Prostate gland (tissue), 2 donors: ENCODE measurements around the gene TMEM240. TPM values are rescaled to one million over a fixed set of nuclear protein-coding genes. Genes with fewer than 3 reads are reported as not detected.
"Not testable (repeated sequence)": the region's sequence is repeated elsewhere in the genome, so short reads cannot be mapped to it uniquely, and the experiment has no call there.

Experiments
- DNase-seq: peaks from one replicate; pipeline ENCODE4 v3.0.0-alpha.2; 2019; ENCODE audit warnings: low spot score
- H3K27ac ChIP-seq, 2 donors: fragments of 200-600 bp; sonication (generic); 2 replicates each; pipeline ENCODE4 v1.5.1; 2017 to 2019
- H3K27me3 ChIP-seq: fragments of 200-600 bp; sonication (generic); replicated peaks from 2 replicates; pipeline ENCODE4 v1.5.1; 2019; ENCODE audit not compliant: insufficient read depth
- H3K36me3 ChIP-seq, 2 donors: fragments of 200-600 bp; sonication (generic); 1 replicate in 1 of 2; 2 replicates in 1 of 2; pipeline versions ENCODE4 v1.5.1 to v1.8.1; 2017 to 2019
- H3K4me1 ChIP-seq: fragments of 200-600 bp; sonication (generic); replicated peaks from 2 replicates; pipeline ENCODE4 v1.5.1; 2019
- H3K4me3 ChIP-seq, 2 donors: fragments of 200-600 bp; sonication (generic); 2 replicates each; pipeline ENCODE4 v1.5.1; 2017 to 2019
- H3K9me3 ChIP-seq: fragments of 200-600 bp; sonication (generic); 2 replicates; pipeline ENCODE4 v1.5.1; 2017
- CTCF ChIP-seq, 4 experiments: fragments of 200-600 bp in 2 of 4; fragments of 450-650 bp in 2 of 4; sonication (generic) in 2 of 4; IDR thresholded peaks; 1 replicate in 3 of 4; 2 replicates in 1 of 4; pipeline ENCODE4 v1.5.1; 2016 to 2019; ENCODE audit warnings: antibody characterized with exemption in 4 of 4, mild to moderate bottlenecking in 2 of 4, moderate library complexity in 2 of 4
- POLR2A ChIP-seq: fragments of 450-650 bp; IDR thresholded peaks from one replicate; pipeline ENCODE4 v1.6.1; 2016; ENCODE audit warnings: antibody characterized with exemption, mild to moderate bottlenecking
- POLR2AphosphoS5 ChIP-seq: sonication (generic); formaldehyde crosslinking; IDR thresholded peaks from one replicate; pipeline ENCODE4 v1.6.1; 2017; ENCODE audit warnings: antibody characterized with exemption
- WGBS: methylation state at CpG from one replicate; pipeline ENCODE4 v1.1.5; 2018; 5-methylcytosine and 5-hydroxymethylcytosine counted together
- intact Hi-C: fragments of 100-400 bp; cut with DNase I; formaldehyde crosslinking; loops from one replicate; pipeline ENCODE4 v1.14.2; 2022
- total RNA-seq, 2 donors: library from RNA; depleted of rRNA; stranded (reverse); fragments of >200 nt; gene quantifications; one replicate each; pipeline ENCODE4 v1.1.0, GENCODE V29; 2016

TMEM240 gene
- total RNA-seq, 2 donors from 2014 or later = 4.5 to 6.8 TPM

GRCh38 chr1:1517973-1518620 is 22.3 kb downstream of the TMEM240 start:
- no peaks in the 10 kb centered on the region for H3K4me1 ChIP-seq
- DNase-seq = no peak
- H3K9me3 ChIP-seq = no peaks in the 10 kb centered on the region
- H3K27ac ChIP-seq = no peak overlapping the region
- intact Hi-C loops = no loop called here
- H3K36me3 ChIP-seq = no peaks in the 10 kb centered on the region
- TF ChIP-seq CTCF (IDR thresholded peaks at IDR 0.05) (no peak), POLR2AphosphoS5 (no peak), POLR2A (no peak)
- no peaks in the 10 kb centered on the region for H3K27me3 ChIP-seq
- 94% methylated on average over 26 of the region's 28 CpGs for WGBS
- H3K4me3 ChIP-seq = no peak overlapping the region

- 94% methylated on average over 10 of the region's 14 CpGs for whole genome bisulfite sequencing
- intact Hi-C loops, H3K27ac ChIP-seq, H3K4me3 ChIP-seq, DNase-seq, H3K4me1 ChIP-seq, H3K9me3 ChIP-seq, H3K36me3 ChIP-seq, H3K27me3 ChIP-seq: not testable (repeated sequence)
These were observed 23.5 kb downstream of the TMEM240 start for GRCh38 chr1:1516923-1517322.

- intact Hi-C loops, H3K4me3 ChIP-seq, H3K4me1 ChIP-seq, DNase-seq, H3K36me3 ChIP-seq, H3K27ac ChIP-seq, H3K9me3 ChIP-seq, H3K27me3 ChIP-seq: not testable (repeated sequence)
- 59% methylated on average over 16 of the region's 16 CpGs for WGBS
These were observed 26.0 kb downstream of the TMEM240 start for GRCh38 chr1:1514376-1514775.

GRCh38 chr1:1513675-1514074 is 26.7 kb downstream of the TMEM240 start:
- H3K27ac ChIP-seq, H3K27me3 ChIP-seq, H3K9me3 ChIP-seq, DNase-seq, H3K4me3 ChIP-seq, intact Hi-C loops, H3K4me1 ChIP-seq, H3K36me3 ChIP-seq: not testable (repeated sequence)
- WGBS = 89% methylated on average over 16 of the region's 18 CpGs

GRCh38 chr1:1512425-1512824 is 28.0 kb downstream of the TMEM240 start:
- WGBS = 0% methylated on average over 3 of the region's 52 CpGs
- DNase-seq, H3K9me3 ChIP-seq, intact Hi-C loops, H3K36me3 ChIP-seq, H3K27me3 ChIP-seq, H3K4me1 ChIP-seq: not testable (repeated sequence)
- Histone ChIP-seq H3K4me3 (peak overlapping the region; percentile 71 to 91), H3K27ac (peak overlapping the region in 1 of 2 donors; percentile 90)

GRCh38 chr1:1511533-1512285 is 28.7 kb downstream of the TMEM240 start, which contains the start of gene ATAD3A:
Gene ATAD3A, plus strand, starts transcription at chr1:1512162. Its CDS starts 107 bp downstream, at chr1:1512269.
- H3K4me1 ChIP-seq = peaks cover 3% of the 10 kb centered on the region
- H3K27ac ChIP-seq = peak within 1 kb of the TSS; percentile 88 to 90
- no peaks in the 10 kb centered on the region for H3K9me3 ChIP-seq
- TF ChIP-seq POLR2AphosphoS5 (peak; percentile 100), CTCF (IDR thresholded peaks at IDR 0.05) (peak in 2 of 4 experiments; percentile 26 to 28), POLR2A (peak; percentile 64)
- H3K4me3 ChIP-seq = peak within 1 kb of the TSS; percentile 71 to 91
- intact Hi-C loops = no loop called here
- no peaks in the 10 kb centered on the region for H3K27me3 ChIP-seq
- 0% methylated on average over 14 of the region's 99 CpGs for WGBS
- DNase-seq = peak; percentile 98
- H3K36me3 ChIP-seq = no peaks in the 10 kb centered on the region
